Endothelial cell of umbilical vein (primary cell): ENCODE results near the gene PRC1. TPM values are rescaled to one million over a fixed set of nuclear protein-coding genes. Genes with fewer than 3 reads are reported as not detected.
A peak's percentile ranks its signal among the peaks of the same experiment; 100 is the strongest.

Experiments used
- BruUV-seq: library from RNA; stranded (reverse); fragments of 400-500 nt; replicated peaks from 2 replicates; lab custom pipeline; 2021; lab: Mats Ljungman, UMichigan
- CTCF ChIA-PET: fragments of 300-600, 350-600 bp; sonication (Branson Sonifier 250); formaldehyde crosslinking; loops from one replicate; lab custom pipeline; 2021; ENCODE audit warnings: antibody characterized with exemption, inconsistent platforms; lab: Charles Lee
- POLR2A ChIA-PET: fragments of 300-600, 350-600 bp; sonication (Branson Sonifier 250); formaldehyde crosslinking; loops from one replicate; lab custom pipeline; 2021; ENCODE audit warnings: antibody characterized with exemption, inconsistent platforms; lab: Charles Lee
- DNase-seq: peaks from one replicate; pipeline ENCODE4 v3.0.0-alpha.2; 2011; ENCODE audit warnings: low read depth, low spot score
- FAIRE-seq: peaks from 2 replicates; lab custom pipeline; 2011; peaks lifted over from hg19 to GRCh38; lab: Jason Lieb, UNC
- H2AFZ ChIP-seq: 2 replicates; pipeline ENCODE4 v1.6.0; 2012; ENCODE audit warnings: low read depth, low read length, control low read depth, inconsistent platforms
- H3K27ac ChIP-seq: 2 replicates; pipeline ENCODE4 v1.5.1; 2011; ENCODE audit warnings: low read depth, mild to moderate bottlenecking, control low read depth, low read length, moderate library complexity; ENCODE audit not compliant: insufficient read depth
- H3K27me3 ChIP-seq, 2 experiments: 2 replicates each; pipeline versions ENCODE4 v1.6.0 to v1.6.1; 2011; ENCODE audit warnings: low read length in 2 of 2, mixed read lengths in 1 of 2; ENCODE audit not compliant: control insufficient read depth in 2 of 2, insufficient read depth in 2 of 2
- H3K36me3 ChIP-seq, 2 experiments: 2 replicates in 1 of 2; 3 replicates in 1 of 2; pipeline ENCODE4 v1.5.1; 2011; ENCODE audit warnings: low read length in 2 of 2, mild to moderate bottlenecking in 1 of 2, moderate library complexity in 1 of 2; ENCODE audit not compliant: control insufficient read depth in 2 of 2, insufficient read depth in 2 of 2; ENCODE audit errors: extremely low read depth in 1 of 2
- H3K4me1 ChIP-seq: 3 replicates; pipeline ENCODE4 v1.5.1; 2011; ENCODE audit warnings: mild to moderate bottlenecking, low read length; ENCODE audit not compliant: control insufficient read depth, insufficient read depth; ENCODE audit errors: extremely low read depth
- H3K4me2 ChIP-seq: 2 replicates; pipeline ENCODE4 v1.6.1; 2011; ENCODE audit warnings: low read length, control low read depth, mixed read lengths; ENCODE audit not compliant: insufficient read depth
- H3K4me3 ChIP-seq, 3 experiments: fragments of 200-600 bp in 1 of 3; sonication (generic), shearing (Covaris generic) in 1 of 3; replicated peaks in 1 of 3; 2 replicates each; pipeline ENCODE4 v1.5.1; 2011 to 2016; ENCODE audit warnings: control low read depth in 3 of 3, low read length in 3 of 3, mild to moderate bottlenecking in 2 of 3, inconsistent platforms in 1 of 3, low read depth in 1 of 3, moderate library complexity in 1 of 3; ENCODE audit not compliant: insufficient read depth in 1 of 3
- H3K79me2 ChIP-seq: 2 replicates; pipeline ENCODE4 v1.6.0; 2012; ENCODE audit warnings: low read length, inconsistent platforms; ENCODE audit not compliant: control insufficient read depth, insufficient read depth
- H3K9ac ChIP-seq: replicated peaks from 2 replicates; pipeline ENCODE3; 2011; ENCODE audit warnings: low read length, control low read depth; ENCODE audit not compliant: insufficient read depth; ENCODE audit errors: extremely low read depth
- H3K9me1 ChIP-seq: replicated peaks from 3 replicates; pipeline ENCODE4 v1.6.0; 2011; ENCODE audit warnings: mild to moderate bottlenecking, low read length; ENCODE audit not compliant: control insufficient read depth, insufficient read depth; ENCODE audit errors: extremely low read depth
- H3K9me3 ChIP-seq: replicated peaks from 2 replicates; pipeline ENCODE4 v1.5.1; 2012; ENCODE audit warnings: low read length, inconsistent platforms; ENCODE audit not compliant: control insufficient read depth, insufficient read depth
- H4K20me1 ChIP-seq: replicated peaks from 2 replicates; pipeline ENCODE3; 2011; ENCODE audit warnings: mild to moderate bottlenecking, low read length; ENCODE audit not compliant: control insufficient read depth, insufficient read depth; ENCODE audit errors: extremely low read depth
- EZH2 ChIP-seq: IDR thresholded peaks from 2 replicates; pipeline ENCODE4 v1.6.1; 2012; ENCODE audit warnings: borderline replicate concordance, low read depth, mild to moderate bottlenecking, moderate library complexity, low read length, inconsistent platforms; ENCODE audit not compliant: severe bottlenecking
- FOS ChIP-seq: IDR thresholded peaks from 2 replicates; pipeline ENCODE4 v1.6.1; 2011; ENCODE audit warnings: mild to moderate bottlenecking, low read length, moderate library complexity, borderline replicate concordance; ENCODE audit not compliant: insufficient read depth
- GATA2 ChIP-seq: IDR thresholded peaks from 2 replicates; pipeline ENCODE4 v1.7.0; 2011; ENCODE audit warnings: low read depth, mild to moderate bottlenecking, moderate library complexity, mixed read lengths, low read length; ENCODE audit not compliant: insufficient read length, insufficient read depth
- JUN ChIP-seq: IDR thresholded peaks from 2 replicates; pipeline ENCODE4 v1.6.1; 2011; ENCODE audit warnings: borderline replicate concordance, low read depth; ENCODE audit not compliant: insufficient read length, insufficient read depth
- MYC ChIP-seq: IDR thresholded peaks from one replicate; pipeline ENCODE4 v1.6.1; 2011; ENCODE audit warnings: mild to moderate bottlenecking, low read depth, low read length
- POLR2A ChIP-seq: IDR thresholded peaks from 2 replicates; pipeline ENCODE4 v1.6.1; 2012; ENCODE audit warnings: low read depth, mild to moderate bottlenecking, control low read depth, low read length
- POLR2AphosphoS5 ChIP-seq: IDR thresholded peaks from 2 replicates; pipeline ENCODE4 v1.6.1; 2012; ENCODE audit warnings: low read depth, mild to moderate bottlenecking, control low read depth, low read length, moderate library complexity; ENCODE audit not compliant: insufficient read depth
- dilution Hi-C: fragments of 300-500 bp; cut with MboI; formaldehyde crosslinking; loops from one replicate; pipeline ENCODE4 v1.15.0; 2019; ENCODE audit warnings: low sequenced_read_pairs; ENCODE audit not compliant: extremely low pct_ligation_motif_present
- intact Hi-C: fragments of 100-400 bp; cut with micrococcal nuclease; formaldehyde crosslinking; loops from one replicate; pipeline ENCODE4 v1.10.0; 2022
- polyA plus RNA-seq, 4 experiments: library from polyadenylated mRNA; depleted of rRNA in 3 of 4; stranded (reverse) in 3 of 4; unstranded in 1 of 4; fragments of >200 nt; gene quantifications; 2 replicates each; pipeline versions ENCODE4 v1.2.1 to v1.2.3, GENCODE V29; 2011 to 2012; ENCODE audit warnings: missing spikeins in 1 of 4
- total RNA-seq: library from RNA; stranded (reverse); gene quantifications from 2 replicates; pipeline ENCODE4 v1.2.3, GENCODE V29; 2021
- TF ChIP-seq, protein P1 (sequence below): IDR thresholded peaks from 2 replicates; pipeline ENCODE4 v1.6.1; 2011; ENCODE audit not compliant: insufficient read depth, insufficient read length
- TF ChIP-seq, protein P2 (sequence below), 2 donors: IDR thresholded peaks; 1 replicate in 1 of 2; 2 replicates in 1 of 2; pipeline ENCODE4 v1.5.1; 2011; ENCODE audit warnings: low read length in 2 of 2, mild to moderate bottlenecking in 2 of 2, moderate library complexity in 2 of 2, control low read depth in 1 of 2, inconsistent platforms in 1 of 2, low read depth in 1 of 2; ENCODE audit not compliant: insufficient read depth in 1 of 2; ENCODE audit errors: extremely low read depth in 1 of 2

PRC1 gene
- total and polyA plus RNA-seq, 2 donors (not counting 3 experiments of a cell fraction or from before 2014, with no cell fraction given): 171 to 280 TPM

DNA sequence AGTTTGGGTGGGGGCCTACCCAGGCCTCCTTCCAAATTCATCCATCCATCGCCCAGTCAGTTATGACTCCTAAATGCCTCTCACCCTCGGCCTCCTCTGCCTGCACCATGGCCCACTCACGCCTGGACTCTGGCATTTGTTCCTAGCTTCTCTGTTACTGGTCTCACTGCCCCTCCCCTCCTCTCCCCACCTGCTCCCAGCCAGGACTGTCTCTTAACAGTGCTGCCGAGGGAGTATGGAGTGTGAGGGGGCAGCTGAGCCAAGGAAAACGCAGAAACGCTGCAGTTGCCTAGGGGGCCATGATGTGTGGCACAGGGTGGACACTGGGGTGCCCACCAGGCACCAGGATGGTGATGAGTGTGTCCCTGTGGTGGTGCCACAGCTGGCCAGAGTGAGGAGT, 36.5 kb downstream of the PRC1 start:
- Histone ChIP-seq H3K4me1 (peaks cover 13% of the 10 kb centered on the region), H3K79me2 (peaks cover 3% of the 10 kb centered on the region), H2AFZ (no peak overlapping the region), H3K9me3 (no peaks in the 10 kb centered on the region), H3K4me3 (no peak overlapping the region), H3K9ac (no peak overlapping the region), H3K9me1 (no peaks in the 10 kb centered on the region), H3K4me2 (peak overlapping the region; percentile 31), H3K27ac (no peak overlapping the region), H4K20me1 (no peaks in the 10 kb centered on the region), H3K27me3 (no peaks in the 10 kb centered on the region), H3K36me3 (peaks cover 7 to 14% of the 10 kb centered on the region in 2 experiments)
- dilution Hi-C loops: no loop called here
- intact Hi-C loops: loop anchor here (1.0 to 2.0 kb wide), 2 partner anchors 65 to 76 kb away; partner anchors contain the start of gene VPS33B
- ChIA-PET POLR2A (interaction anchor here (0.7 to 1.0 kb wide), 3 partner anchors 29 to 64 kb away, joined by 3 to 5 read pairs (median 4); no protein-coding TSS in a partner anchor), CTCF (interaction anchor here (1.5 to 6.9 kb wide), 20 partner anchors 10 to 315 kb away, joined by 3 to 155 read pairs (median 23); partner anchors contain the start of genes HDDC3, PRC1, UNC45A and VPS33B)
- FAIRE-seq: no peak
- no TSS peak for BruUV-seq
- TF ChIP-seq, protein P1, sequence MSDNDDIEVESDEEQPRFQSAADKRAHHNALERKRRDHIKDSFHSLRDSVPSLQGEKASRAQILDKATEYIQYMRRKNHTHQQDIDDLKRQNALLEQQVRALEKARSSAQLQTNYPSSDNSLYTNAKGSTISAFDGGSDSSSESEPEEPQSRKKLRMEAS: no peak
- TF ChIP-seq GATA2 (no peak), JUN (no peak), POLR2A (no peak), POLR2AphosphoS5 (no peak), EZH2 (no peak), FOS (no peak), MYC (no peak)
- TF ChIP-seq, protein P2, sequence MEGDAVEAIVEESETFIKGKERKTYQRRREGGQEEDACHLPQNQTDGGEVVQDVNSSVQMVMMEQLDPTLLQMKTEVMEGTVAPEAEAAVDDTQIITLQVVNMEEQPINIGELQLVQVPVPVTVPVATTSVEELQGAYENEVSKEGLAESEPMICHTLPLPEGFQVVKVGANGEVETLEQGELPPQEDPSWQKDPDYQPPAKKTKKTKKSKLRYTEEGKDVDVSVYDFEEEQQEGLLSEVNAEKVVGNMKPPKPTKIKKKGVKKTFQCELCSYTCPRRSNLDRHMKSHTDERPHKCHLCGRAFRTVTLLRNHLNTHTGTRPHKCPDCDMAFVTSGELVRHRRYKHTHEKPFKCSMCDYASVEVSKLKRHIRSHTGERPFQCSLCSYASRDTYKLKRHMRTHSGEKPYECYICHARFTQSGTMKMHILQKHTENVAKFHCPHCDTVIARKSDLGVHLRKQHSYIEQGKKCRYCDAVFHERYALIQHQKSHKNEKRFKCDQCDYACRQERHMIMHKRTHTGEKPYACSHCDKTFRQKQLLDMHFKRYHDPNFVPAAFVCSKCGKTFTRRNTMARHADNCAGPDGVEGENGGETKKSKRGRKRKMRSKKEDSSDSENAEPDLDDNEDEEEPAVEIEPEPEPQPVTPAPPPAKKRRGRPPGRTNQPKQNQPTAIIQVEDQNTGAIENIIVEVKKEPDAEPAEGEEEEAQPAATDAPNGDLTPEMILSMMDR (IDR thresholded peaks at IDR 0.05; ENCODE audit: extremely low read depth in 1 of 2, insufficient read depth in 1 of 2, low read depth in 1 of 2, low read length in 2 of 2): no peak
- no peak for DNase-seq
